ENCODE data around the gene RASAL2.
"Not testable (repeated sequence)": the region's sequence is repeated elsewhere in the genome, so short reads cannot be mapped to it uniquely, and the experiment has no call there.

RASAL2 gene

GRCh38 chr1:178120520-178121052 is 26.7 kb downstream of the RASAL2 start:
- DNase-seq: not testable (repeated sequence)

GRCh38 chr1:178121883-178122282 is 28.0 kb downstream of the RASAL2 start:
- no peak for DNase-seq

- no peak for DNase-seq
These were observed 28.4 kb downstream of the RASAL2 start for GRCh38 chr1:178122283-178122682.

GRCh38 chr1:178124115-178124514 is 30.2 kb downstream of the RASAL2 start:
- DNase-seq: no peak

GRCh38 chr1:178126261-178126660 is 32.4 kb downstream of the RASAL2 start:
- no peak for DNase-seq

GRCh38 chr1:178126741-178127185 is 32.9 kb downstream of the RASAL2 start:
- DNase-seq: peak; percentile 84

- DNase-seq: no peak
These were observed 33.7 kb downstream of the RASAL2 start for GRCh38 chr1:178127482-178128191.

- DNase-seq: no peak
These were observed 39.5 kb downstream of the RASAL2 start for GRCh38 chr1:178133239-178133989.

GRCh38 chr1:178134061-178134460 is 40.2 kb downstream of the RASAL2 start:
- peak; percentile 88 for DNase-seq

GRCh38 chr1:178137238-178137637 is 43.3 kb downstream of the RASAL2 start:
- no peak for DNase-seq

- no peak for DNase-seq
These were observed 48.9 kb downstream of the RASAL2 start for GRCh38 chr1:178142806-178143205.

- no peak for DNase-seq
These were observed 50.1 kb downstream of the RASAL2 start for GRCh38 chr1:178143730-178144690.

GRCh38 chr1:178145605-178146004 is 51.7 kb downstream of the RASAL2 start:
- DNase-seq: no peak

- DNase-seq: no peak
These were observed 52.5 kb downstream of the RASAL2 start for GRCh38 chr1:178146436-178146835.

- DNase-seq: no peak
These were observed 56.7 kb downstream of the RASAL2 start for GRCh38 chr1:178150610-178151009.

- no peak for DNase-seq
These were observed 57.9 kb downstream of the RASAL2 start for GRCh38 chr1:178151831-178152230.

GRCh38 chr1:178155481-178156255 is 61.8 kb downstream of the RASAL2 start:
- no peak for DNase-seq

- DNase-seq: no peak
These were observed 67.0 kb downstream of the RASAL2 start for GRCh38 chr1:178160736-178161475.

- peak; percentile 74 for DNase-seq
These were observed 67.6 kb downstream of the RASAL2 start for GRCh38 chr1:178161516-178161915.

- no peak for DNase-seq
These were observed 71.3 kb downstream of the RASAL2 start for GRCh38 chr1:178165196-178165595.

GRCh38 chr1:178166429-178167024 is 72.6 kb downstream of the RASAL2 start:
- DNase-seq: no peak
